H4 (cell line): ENCODE measurements around the gene MIPEP. TPM values are rescaled to one million over a fixed set of nuclear protein-coding genes. Genes with fewer than 3 reads are reported as not detected.

ENCODE experiments used
- DNase-seq: peaks from one replicate; pipeline ENCODE4 v3.0.0-alpha.2; 2015; ENCODE audit warnings: low spot score
- total RNA-seq: library from RNA; depleted of rRNA; stranded (reverse); fragments of >200 nt; shearing (Covaris generic); gene quantifications from 2 replicates; pipeline ENCODE4 v1.2.3, GENCODE V29; 2014

MIPEP gene
- total RNA-seq, 1 experiment from 2014 or later: 11.2 TPM

GRCh38 chr13:23715092-23715761 is 174.0 kb downstream of the MIPEP start:
- DNase-seq: no peak

- no peak for DNase-seq
Observed at GRCh38 chr13:23714672-23715071, 174.5 kb downstream of the MIPEP start.

- no peak for DNase-seq
Observed at GRCh38 chr13:23711355-23711754, 177.8 kb downstream of the MIPEP start.

- DNase-seq: no peak
Observed at GRCh38 chr13:23710366-23710765, 178.8 kb downstream of the MIPEP start.

- DNase-seq: no peak
Observed at GRCh38 chr13:23709536-23709935, 179.7 kb downstream of the MIPEP start.

- no peak for DNase-seq
Observed at GRCh38 chr13:23707674-23708073, 181.5 kb downstream of the MIPEP start.

GRCh38 chr13:23705583-23705982 is 183.6 kb downstream of the MIPEP start:
- no peak for DNase-seq

GRCh38 chr13:23703246-23703860 is 185.8 kb downstream of the MIPEP start:
- DNase-seq: no peak

GRCh38 chr13:23701636-23702035 is 187.6 kb downstream of the MIPEP start:
- no peak for DNase-seq

GRCh38 chr13:23701186-23701585 is 188.0 kb downstream of the MIPEP start:
- no peak for DNase-seq

GRCh38 chr13:23699271-23699670 is 189.9 kb downstream of the MIPEP start:
- no peak for DNase-seq

- no peak for DNase-seq
Observed at GRCh38 chr13:23697772-23698313, 191.4 kb downstream of the MIPEP start.

- DNase-seq: no peak
Observed at GRCh38 chr13:23696610-23697009, 192.6 kb downstream of the MIPEP start.

- no peak for DNase-seq
Observed at GRCh38 chr13:23695711-23696464, 193.3 kb downstream of the MIPEP start.

GRCh38 chr13:23695196-23695595 is 194.0 kb downstream of the MIPEP start:
- DNase-seq: no peak

GRCh38 chr13:23692816-23693215 is 196.4 kb downstream of the MIPEP start:
- no peak for DNase-seq

GRCh38 chr13:23690668-23691067 is 198.5 kb downstream of the MIPEP start:
- no peak for DNase-seq

GRCh38 chr13:23688336-23688735 is 200.9 kb downstream of the MIPEP start:
- DNase-seq: no peak

- no peak for DNase-seq
Observed at GRCh38 chr13:23687614-23688013, 201.6 kb downstream of the MIPEP start.

GRCh38 chr13:23686948-23687347 is 202.3 kb downstream of the MIPEP start:
- DNase-seq: peak; percentile 7

- no peak for DNase-seq
Observed at GRCh38 chr13:23685416-23685815, 203.8 kb downstream of the MIPEP start.

- no peak for DNase-seq
Observed at GRCh38 chr13:23684647-23685046, 204.6 kb downstream of the MIPEP start.

GRCh38 chr13:23683084-23683483 is 206.1 kb downstream of the MIPEP start:
- DNase-seq: no peak
